ENCODE data around the gene ARRB2. TPM values are rescaled to one million over a fixed set of nuclear protein-coding genes. Genes with fewer than 3 reads are reported as not detected.

The ARRB2 gene
- total RNA-seq, 1 experiment from 2014 or later = 82.2 TPM

DNA sequence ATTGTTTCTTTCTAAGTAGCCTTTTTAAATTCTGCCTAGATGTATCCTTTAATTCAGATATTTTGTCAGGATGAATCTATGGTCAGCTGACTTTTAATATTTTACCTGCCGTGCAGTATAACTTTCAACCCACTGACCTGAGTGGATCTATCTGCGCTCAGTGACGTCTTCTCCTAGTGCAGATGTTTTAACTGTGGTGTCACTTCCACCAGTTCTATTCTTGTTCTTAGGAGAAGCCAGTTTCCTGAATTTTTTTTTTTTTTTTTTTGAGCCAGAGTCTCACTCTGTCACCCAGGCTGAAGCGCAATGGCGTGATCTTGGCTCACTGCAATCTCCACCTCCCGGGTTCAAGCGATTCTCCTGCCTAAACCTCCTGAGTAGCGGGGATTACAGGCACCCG, 56.3 kb downstream of the ARRB2 start:
- TF ChIP-seq EZH2 (IDR thresholded peaks at IDR 0.05; ENCODE audit: borderline replicate concordance, low read depth, low read length, poor library complexity, severe bottlenecking) = no peak
- TF ChIP-seq, protein P1, sequence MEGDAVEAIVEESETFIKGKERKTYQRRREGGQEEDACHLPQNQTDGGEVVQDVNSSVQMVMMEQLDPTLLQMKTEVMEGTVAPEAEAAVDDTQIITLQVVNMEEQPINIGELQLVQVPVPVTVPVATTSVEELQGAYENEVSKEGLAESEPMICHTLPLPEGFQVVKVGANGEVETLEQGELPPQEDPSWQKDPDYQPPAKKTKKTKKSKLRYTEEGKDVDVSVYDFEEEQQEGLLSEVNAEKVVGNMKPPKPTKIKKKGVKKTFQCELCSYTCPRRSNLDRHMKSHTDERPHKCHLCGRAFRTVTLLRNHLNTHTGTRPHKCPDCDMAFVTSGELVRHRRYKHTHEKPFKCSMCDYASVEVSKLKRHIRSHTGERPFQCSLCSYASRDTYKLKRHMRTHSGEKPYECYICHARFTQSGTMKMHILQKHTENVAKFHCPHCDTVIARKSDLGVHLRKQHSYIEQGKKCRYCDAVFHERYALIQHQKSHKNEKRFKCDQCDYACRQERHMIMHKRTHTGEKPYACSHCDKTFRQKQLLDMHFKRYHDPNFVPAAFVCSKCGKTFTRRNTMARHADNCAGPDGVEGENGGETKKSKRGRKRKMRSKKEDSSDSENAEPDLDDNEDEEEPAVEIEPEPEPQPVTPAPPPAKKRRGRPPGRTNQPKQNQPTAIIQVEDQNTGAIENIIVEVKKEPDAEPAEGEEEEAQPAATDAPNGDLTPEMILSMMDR (conservative IDR thresholded peaks at IDR 0.05; ENCODE audit: low read depth, low read length) = no peak
- Histone ChIP-seq H3K9me3 (ENCODE audit: low read depth, low read length, poor library complexity, severe bottlenecking) (no peaks in the 10 kb centered on the region), H3K4me1 (ENCODE audit: insufficient read depth, low read length, poor library complexity, severe bottlenecking) (no peaks in the 10 kb centered on the region), H3K27ac (ENCODE audit: low read depth, low read length, poor library complexity, severe bottlenecking) (no peak overlapping the region), H3K4me3 (ENCODE audit: low read depth, low read length, poor library complexity, severe bottlenecking) (no peak overlapping the region), H3K27me3 (replicated peaks; ENCODE audit: insufficient read depth, low read depth, low read length, poor library complexity) (no peaks in the 10 kb centered on the region), H3K36me3 (ENCODE audit: insufficient read depth, low read length, poor library complexity, severe bottlenecking) (no peaks in the 10 kb centered on the region)
- intact Hi-C loops (cut with micrococcal nuclease; ENCODE audit: unreplicated experiment) = no loop called here
- DNase-seq (ENCODE audit: low spot score) = no peak
- ChIA-PET CTCF (no interaction called here), POLR2A (ENCODE audit: low non-redundant PET) (no interaction called here)
- no TSS peak for BruUV-seq (replicated peaks)

DNA sequence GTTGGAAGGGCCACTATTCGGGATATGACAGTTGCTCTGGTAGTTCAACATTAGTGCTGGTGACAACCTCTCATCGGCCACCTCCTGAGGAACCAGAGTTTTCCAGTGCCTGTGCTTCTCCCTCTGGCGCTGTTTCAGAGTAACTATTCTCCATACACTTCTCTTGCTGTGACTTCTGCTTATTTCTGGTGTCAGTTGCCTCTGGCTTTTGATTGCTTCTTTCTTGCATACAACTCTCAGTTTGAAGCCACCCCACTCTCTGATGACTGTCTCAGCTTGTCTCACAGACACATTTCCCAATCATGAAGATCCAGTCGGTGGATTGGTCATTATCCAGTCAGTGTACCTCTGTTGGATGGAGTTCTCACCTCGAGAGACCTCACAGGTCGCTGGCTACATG, 57.9 kb downstream of the ARRB2 start:
- Histone ChIP-seq H3K4me1 (ENCODE audit: insufficient read depth, low read length, poor library complexity, severe bottlenecking) (no peaks in the 10 kb centered on the region), H3K36me3 (ENCODE audit: insufficient read depth, low read length, poor library complexity, severe bottlenecking) (no peaks in the 10 kb centered on the region), H3K27me3 (replicated peaks; ENCODE audit: insufficient read depth, low read depth, low read length, poor library complexity) (no peaks in the 10 kb centered on the region), H3K4me3 (ENCODE audit: low read depth, low read length, poor library complexity, severe bottlenecking) (no peak overlapping the region), H3K9me3 (ENCODE audit: low read depth, low read length, poor library complexity, severe bottlenecking) (no peaks in the 10 kb centered on the region), H3K27ac (ENCODE audit: low read depth, low read length, poor library complexity, severe bottlenecking) (no peak overlapping the region)
- no peak for TF ChIP-seq EZH2 (IDR thresholded peaks at IDR 0.05; ENCODE audit: borderline replicate concordance, low read depth, low read length, poor library complexity, severe bottlenecking)
- TF ChIP-seq, protein P1 (conservative IDR thresholded peaks at IDR 0.05; ENCODE audit: low read depth, low read length) = no peak
- ChIA-PET POLR2A (ENCODE audit: low non-redundant PET) (no interaction called here), CTCF (no interaction called here)
- no peak for DNase-seq (ENCODE audit: low spot score)
- no TSS peak for BruUV-seq (replicated peaks)
- intact Hi-C loops (cut with micrococcal nuclease; ENCODE audit: unreplicated experiment) = no loop called here

DNA sequence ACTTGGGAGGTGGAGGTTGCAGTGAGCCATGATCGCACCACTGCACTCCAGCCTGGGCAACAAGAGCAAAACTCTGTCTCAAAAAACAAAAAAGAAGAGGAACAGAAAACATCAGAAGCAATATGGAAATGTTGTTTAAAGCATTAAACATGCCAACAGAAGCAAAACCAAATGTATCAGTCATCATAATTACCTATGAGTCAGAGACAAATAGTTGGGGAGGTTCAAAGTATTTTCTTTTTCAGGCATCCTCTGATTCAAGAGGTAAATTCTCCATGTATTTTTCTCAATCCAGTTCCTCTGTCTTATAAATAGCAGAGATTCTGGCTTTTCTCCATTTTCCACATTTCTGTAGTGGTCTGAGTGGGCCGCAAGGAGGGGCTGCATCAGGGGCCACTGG, 59.2 kb downstream of the ARRB2 start:
- no peaks in the 10 kb centered on the region for H3K4me1 ChIP-seq (ENCODE audit: insufficient read depth, low read length, poor library complexity, severe bottlenecking)
- no peak overlapping the region for H3K27ac ChIP-seq (ENCODE audit: low read depth, low read length, poor library complexity, severe bottlenecking)
- intact Hi-C loops (cut with micrococcal nuclease; ENCODE audit: unreplicated experiment) = no loop called here
- no peaks in the 10 kb centered on the region for H3K9me3 ChIP-seq (ENCODE audit: low read depth, low read length, poor library complexity, severe bottlenecking)
- POLR2A ChIA-PET (ENCODE audit: low non-redundant PET) = no interaction called here
- no peak overlapping the region for H3K4me3 ChIP-seq (ENCODE audit: low read depth, low read length, poor library complexity, severe bottlenecking)
- no peak for DNase-seq (ENCODE audit: low spot score)
- TF ChIP-seq EZH2 (IDR thresholded peaks at IDR 0.05; ENCODE audit: borderline replicate concordance, low read depth, low read length, poor library complexity, severe bottlenecking) = no peak
- TF ChIP-seq, protein P1 (conservative IDR thresholded peaks at IDR 0.05; ENCODE audit: low read depth, low read length) = no peak
- H3K36me3 ChIP-seq (ENCODE audit: insufficient read depth, low read length, poor library complexity, severe bottlenecking) = no peaks in the 10 kb centered on the region
- CTCF ChIA-PET = no interaction called here
- no peaks in the 10 kb centered on the region for H3K27me3 ChIP-seq (replicated peaks; ENCODE audit: insufficient read depth, low read depth, low read length, poor library complexity)
- no TSS peak for BruUV-seq (replicated peaks)

Other genes starting within 250 kb of the ARRB2 start
- not detected in 2 replicates for gene SPNS2, start 211.8 kb upstream of the ARRB2 start, total RNA-seq (2021)
- 163 and 177 TPM in 2 replicates for gene MYBBP1A, start 155.2 kb upstream of the ARRB2 start, total RNA-seq (2021)
- gene GGT6, start 150.1 kb upstream of the ARRB2 start, total RNA-seq (2021) = not detected in 2 replicates
- gene SMTNL2, start 126.1 kb upstream of the ARRB2 start, total RNA-seq (2021) = not detected in 2 replicates
- 0.13 TPM in 1 of 2 replicates, not detected in the other for gene ALOX15, start 69.0 kb upstream of the ARRB2 start, total RNA-seq (2021)
- 142 and 161 TPM in 2 replicates for gene PELP1, start 6.5 kb upstream of the ARRB2 start, total RNA-seq (2021)
- 13.7 and 22.5 TPM in 2 replicates for gene MED11, start 20.8 kb downstream of the ARRB2 start, total RNA-seq (2021)
- gene ZMYND15, start 29.2 kb downstream of the ARRB2 start, total RNA-seq (2021) = 0.17 and 0.37 TPM in 2 replicates
- 4.0 and 6.0 TPM in 2 replicates for gene CXCL16, start 29.3 kb downstream of the ARRB2 start, total RNA-seq (2021)
- not detected in 2 replicates for gene TM4SF5, start 61.3 kb downstream of the ARRB2 start, total RNA-seq (2021)
- 28.6 and 39.7 TPM in 2 replicates for gene VMO1, start 75.7 kb downstream of the ARRB2 start, total RNA-seq (2021)
- gene GLTPD2, start 78.3 kb downstream of the ARRB2 start, total RNA-seq (2021) = not detected in 2 replicates
- gene PSMB6, start 85.5 kb downstream of the ARRB2 start, total RNA-seq (2021) = 332 and 371 TPM in 2 replicates
- gene PLD2, start 96.5 kb downstream of the ARRB2 start, total RNA-seq (2021) = 20.1 and 31.7 TPM in 2 replicates
- gene MINK1, start 122.7 kb downstream of the ARRB2 start, total RNA-seq (2021) = 67.7 and 72.1 TPM in 2 replicates
- gene C17orf107, start 188.9 kb downstream of the ARRB2 start, total RNA-seq (2021) = 2.7 and 4.8 TPM in 2 replicates
- gene CHRNE, start 192.5 kb downstream of the ARRB2 start, total RNA-seq (2021) = 0.21 and 0.79 TPM in 2 replicates
- not detected in 2 replicates for gene GP1BA, start 221.6 kb downstream of the ARRB2 start, total RNA-seq (2021)
- 113 and 129 TPM in 2 replicates for gene SLC25A11, start 229.4 kb downstream of the ARRB2 start, total RNA-seq (2021)
- 77.3 and 78.8 TPM in 2 replicates for gene RNF167, start 229.6 kb downstream of the ARRB2 start, total RNA-seq (2021)
- gene PFN1, start 237.9 kb downstream of the ARRB2 start, total RNA-seq (2021) = 1,021 and 1,026 TPM in 2 replicates
- gene ENO3, start 240.5 kb downstream of the ARRB2 start, total RNA-seq (2021) = 12.3 and 16.6 TPM in 2 replicates

Measured in A673 (cell line).